ENCODE results near the gene ZBTB7B.

- TF ChIP-seq CTCF (IDR thresholded peaks at IDR 0.05) (no peak), POLR2AphosphoS5 (IDR thresholded peaks at IDR 0.05) (no peak), POLR2A (IDR thresholded peaks at IDR 0.05) (no peak)
These were observed 7.8 kb downstream of the ZBTB7B start for GRCh38 chr1:155010211-155010918.
